ENCODE data around the gene GLTPD2.
A peak's percentile ranks its signal among the peaks of the same experiment; 100 is the strongest.

The GLTPD2 gene

GRCh38 chr17:4788807-4789700 lies at the start of gene GLTPD2:
TSS of gene GLTPD2 (plus strand) at chr17:4788964. CDS start at chr17:4789012, 48 bp downstream.
- peak within 1 kb of the TSS; percentile 46 for H3K4me3 ChIP-seq (ENCODE audit: low read depth, low read length)
- no peak for DNase-seq (ENCODE audit: low read depth)

GRCh38 chr17:4739122-4740024 lies 49.4 kb upstream of the GLTPD2 start, which contains the start of the genes CXCL16 and ZMYND15:
TSS of gene CXCL16 (minus strand) at chr17:4739928. CDS start at chr17:4739339, 589 bp downstream.
TSS of gene ZMYND15 (plus strand) at chr17:4739833. CDS start at chr17:4740549, 716 bp downstream.
- peak; percentile 35 for DNase-seq (ENCODE audit: low read depth)
- TF ChIP-seq CTCF (IDR thresholded peaks at IDR 0.05; ENCODE audit: low read depth, low read length) (no peak), MAX (IDR thresholded peaks at IDR 0.05; ENCODE audit: low read depth, low read length) (no peak), MYC (IDR thresholded peaks at IDR 0.05; ENCODE audit: low read depth, low read length) (no peak)
- H3K4me3 ChIP-seq (ENCODE audit: low read depth, low read length) = peak within 1 kb of the TSS; percentile 40

More at GRCh38 chr17:4788807-4789700, at the start of gene GLTPD2:
- TF ChIP-seq CTCF (IDR thresholded peaks at IDR 0.05; ENCODE audit: low read depth, low read length) (no peak), MAX (IDR thresholded peaks at IDR 0.05; ENCODE audit: low read depth, low read length) (no peak), POLR2A (IDR thresholded peaks at IDR 0.05; ENCODE audit: extremely low read depth, insufficient read length) (no peak), MYC (IDR thresholded peaks at IDR 0.05; ENCODE audit: low read depth, low read length) (no peak)

GRCh38 chr17:4740025-4740351 lies 48.8 kb upstream of the GLTPD2 start:
- DNase-seq (ENCODE audit: low read depth) = no peak
- H3K4me3 ChIP-seq (ENCODE audit: low read depth, low read length) = no peak overlapping the region
- TF ChIP-seq MAX (IDR thresholded peaks at IDR 0.05; ENCODE audit: low read depth, low read length) = no peak
- no peak for TF ChIP-seq CTCF (IDR thresholded peaks at IDR 0.05; ENCODE audit: low read depth, low read length)
- TF ChIP-seq POLR2A (IDR thresholded peaks at IDR 0.05; ENCODE audit: extremely low read depth, insufficient read length) = no peak
- no peak for TF ChIP-seq MYC (IDR thresholded peaks at IDR 0.05; ENCODE audit: low read depth, low read length)

GRCh38 chr17:4740584-4740983 lies 48.2 kb upstream of the GLTPD2 start:
- TF ChIP-seq POLR2A (IDR thresholded peaks at IDR 0.05; ENCODE audit: extremely low read depth, insufficient read length) (no peak), MYC (IDR thresholded peaks at IDR 0.05; ENCODE audit: low read depth, low read length) (no peak), CTCF (IDR thresholded peaks at IDR 0.05; ENCODE audit: low read depth, low read length) (no peak), MAX (IDR thresholded peaks at IDR 0.05; ENCODE audit: low read depth, low read length) (no peak)
- no peak for DNase-seq (ENCODE audit: low read depth)
- H3K4me3 ChIP-seq (ENCODE audit: low read depth, low read length) = no peak overlapping the region

GRCh38 chr17:4741544-4741943 lies 47.2 kb upstream of the GLTPD2 start:
- H3K4me3 ChIP-seq (ENCODE audit: low read depth, low read length) = no peak overlapping the region
- no peak for DNase-seq (ENCODE audit: low read depth)
- TF ChIP-seq MYC (IDR thresholded peaks at IDR 0.05; ENCODE audit: low read depth, low read length) (no peak), CTCF (IDR thresholded peaks at IDR 0.05; ENCODE audit: low read depth, low read length) (no peak), MAX (IDR thresholded peaks at IDR 0.05; ENCODE audit: low read depth, low read length) (no peak), POLR2A (IDR thresholded peaks at IDR 0.05; ENCODE audit: extremely low read depth, insufficient read length) (no peak)

Data from NB4 (cell line).